ENCODE data around the gene ETV6.

Gene ETV6

GRCh38 chr12:11870041-11870451 lies 220.6 kb downstream of the ETV6 start:
- no peak for DNase-seq

- DNase-seq = no peak
Measured at GRCh38 chr12:11872055-11872454, 222.6 kb downstream of the ETV6 start.

- peak; percentile 16 to 27 for DNase-seq
Measured at GRCh38 chr12:11875414-11875935, 226.0 kb downstream of the ETV6 start.

GRCh38 chr12:11876307-11876706 lies 226.8 kb downstream of the ETV6 start:
- DNase-seq = no peak

- no peak for DNase-seq
Measured at GRCh38 chr12:11877102-11877826, 227.8 kb downstream of the ETV6 start.

GRCh38 chr12:11877869-11878780 lies 228.7 kb downstream of the ETV6 start:
- DNase-seq = no peak

GRCh38 chr12:11879306-11879705 lies 229.8 kb downstream of the ETV6 start:
- DNase-seq = no peak

- DNase-seq = no peak
Measured at GRCh38 chr12:11880381-11880780, 230.9 kb downstream of the ETV6 start.

- DNase-seq = no peak
Measured at GRCh38 chr12:11881835-11882234, 232.4 kb downstream of the ETV6 start.

GRCh38 chr12:11882301-11883019 lies 233.0 kb downstream of the ETV6 start:
- DNase-seq = no peak

- no peak for DNase-seq
Measured at GRCh38 chr12:11884116-11884515, 234.6 kb downstream of the ETV6 start.

GRCh38 chr12:11884706-11885105 lies 235.2 kb downstream of the ETV6 start:
- DNase-seq = no peak

GRCh38 chr12:11885261-11886038 lies 236.0 kb downstream of the ETV6 start:
- no peak for DNase-seq

- no peak for DNase-seq
Measured at GRCh38 chr12:11886339-11886738, 236.9 kb downstream of the ETV6 start.

GRCh38 chr12:11888029-11888428 lies 238.6 kb downstream of the ETV6 start:
- no peak for DNase-seq

- DNase-seq = no peak
Measured at GRCh38 chr12:11891346-11891745, 241.9 kb downstream of the ETV6 start.

GRCh38 chr12:11891754-11892386 lies 242.4 kb downstream of the ETV6 start:
- no peak for DNase-seq

GRCh38 chr12:11893998-11894397 lies 244.5 kb downstream of the ETV6 start:
- no peak for DNase-seq

GRCh38 chr12:11894890-11895289 lies 245.4 kb downstream of the ETV6 start:
- no peak for DNase-seq

GRCh38 chr12:11895421-11896078 lies 246.1 kb downstream of the ETV6 start:
- DNase-seq = no peak

- DNase-seq = no peak
Measured at GRCh38 chr12:11896417-11896929, 247.0 kb downstream of the ETV6 start.

Data from activated CD4-positive, alpha-beta T cell treated with anti-CD3 and anti-CD28 coated beads for 4 hours (primary cell).